OCI-LY3 (cell line): ENCODE data around the gene CHGA.

Source experiments
- H2AFZ ChIP-seq: fragments of 200-600, 300-600 bp; shearing (Covaris generic); 2 replicates; pipeline ENCODE4 v1.6.0; 2014; ENCODE audit warnings: antibody characterized with exemption, low read depth, low read length
- H3K27ac ChIP-seq: fragments of 200-600, 300-600 bp; sonication (generic); 2 replicates; pipeline ENCODE4 v1.5.1; 2014; ENCODE audit warnings: mild to moderate bottlenecking, low read length, moderate library complexity, mixed read lengths
- H3K27me3 ChIP-seq: fragments of 200-600, 300-600 bp; sonication (generic); 2 replicates; pipeline ENCODE4 v1.6.1; 2014; ENCODE audit warnings: low read depth, low read length, mixed read lengths
- H3K36me3 ChIP-seq: fragments of 200-600, 300-600 bp; sonication (generic); replicated peaks from 2 replicates; pipeline ENCODE3; 2014; ENCODE audit warnings: low read depth, low read length, mixed read lengths
- H3K4me1 ChIP-seq: fragments of 300-600, 200-600 bp; sonication (generic); 2 replicates; pipeline ENCODE4 v1.6.1; 2014; ENCODE audit warnings: low read length, mixed read lengths
- H3K4me2 ChIP-seq: fragments of 200-600, 300-600 bp; sonication (generic); 2 replicates; pipeline ENCODE4 v1.6.1; 2014; ENCODE audit warnings: low read length, mixed read lengths
- H3K4me3 ChIP-seq: fragments of 300-600, 200-600 bp; sonication (generic); 2 replicates; pipeline ENCODE4 v1.5.1; 2014; ENCODE audit warnings: antibody characterized with exemption, mild to moderate bottlenecking, low read length, moderate library complexity
- H3K79me2 ChIP-seq: fragments of 300-600, 200-600 bp; shearing (Covaris generic); 2 replicates; pipeline ENCODE4 v1.6.1; 2014; ENCODE audit warnings: mild to moderate bottlenecking, low read length, mixed read lengths
- H3K9ac ChIP-seq: fragments of 300-600, 200-600 bp; shearing (Covaris generic); 2 replicates; pipeline ENCODE4 v1.6.0; 2014; ENCODE audit warnings: mild to moderate bottlenecking, low read length, moderate library complexity
- H3K9me3 ChIP-seq: fragments of 200-600, 300-600 bp; shearing (Covaris generic); 2 replicates; pipeline ENCODE4 v1.6.1; 2014; ENCODE audit warnings: low read length, mixed read lengths; ENCODE audit not compliant: insufficient read depth
- H4K20me1 ChIP-seq: fragments of 200-600, 300-600 bp; sonication (generic); 2 replicates; pipeline ENCODE4 v1.6.1; 2016; ENCODE audit warnings: low read length, mixed read lengths; ENCODE audit not compliant: insufficient read depth
- EZH2phosphoT487 ChIP-seq: fragments of 200-600 bp; shearing (Covaris generic); IDR thresholded peaks from 2 replicates; pipeline ENCODE4 v1.6.1; 2018; ENCODE audit warnings: antibody characterized with exemption, mixed run types, low read depth
- TF ChIP-seq, protein P1 (sequence below): fragments of 200-600, 300-600 bp; sonication (generic); IDR thresholded peaks from 2 replicates; pipeline ENCODE4 v1.5.1; 2014; ENCODE audit warnings: antibody characterized with exemption, low read length, low read depth

CHGA gene

DNA sequence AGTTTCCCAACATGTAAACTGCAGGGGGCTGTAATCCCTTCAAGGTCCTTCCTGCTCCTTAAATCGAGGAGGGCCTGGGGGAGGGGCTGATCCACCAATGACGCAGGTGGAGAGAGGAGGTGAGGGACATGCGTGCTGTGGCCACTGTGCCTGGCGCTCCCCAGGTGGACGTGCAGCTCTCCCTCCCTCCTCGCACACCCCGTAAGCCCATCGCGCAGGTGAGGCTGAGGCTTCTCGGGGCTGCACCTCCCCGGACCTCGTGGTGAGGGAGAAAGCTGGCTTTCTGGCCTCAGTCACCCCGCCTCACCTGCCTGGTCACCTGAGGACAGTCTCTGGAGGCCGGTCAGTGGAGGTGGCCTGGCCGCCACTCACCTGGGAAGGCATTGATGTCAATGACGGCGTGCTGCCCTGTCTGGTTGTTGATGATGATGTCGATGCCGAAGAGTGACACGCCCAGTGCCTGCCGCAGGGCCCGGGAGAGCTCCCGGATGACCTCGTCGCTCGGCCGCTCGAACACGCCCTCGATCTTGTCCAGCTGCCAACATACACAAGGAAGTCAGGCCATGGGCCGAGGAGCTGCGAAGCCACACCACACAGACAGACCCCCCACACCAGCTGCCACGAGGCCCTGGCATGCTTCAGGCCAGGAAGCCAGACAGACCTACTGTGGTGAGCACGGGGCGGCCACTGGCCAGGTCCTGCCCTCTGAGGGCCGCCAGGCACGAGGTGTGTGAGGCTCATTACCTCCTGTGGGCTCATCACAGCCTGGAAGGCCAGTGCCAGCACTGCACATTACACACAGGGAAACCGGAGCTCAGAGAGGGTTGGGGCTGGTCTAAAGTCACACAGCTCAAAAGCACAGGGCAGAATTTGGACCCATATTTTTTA lies 23.3 kb downstream of the CHGA start:
- no peaks in the 10 kb centered on the region for H3K36me3 ChIP-seq
- no peaks in the 10 kb centered on the region for H3K9me3 ChIP-seq
- no peak overlapping the region for H3K9ac ChIP-seq
- no peak overlapping the region for H2AFZ ChIP-seq
- H3K79me2 ChIP-seq: no peaks in the 10 kb centered on the region
- no peaks in the 10 kb centered on the region for H4K20me1 ChIP-seq
- no peaks in the 10 kb centered on the region for H3K4me1 ChIP-seq
- no peak overlapping the region for H3K27ac ChIP-seq
- H3K4me3 ChIP-seq: no peak overlapping the region
- no peak overlapping the region for H3K4me2 ChIP-seq
- TF ChIP-seq, protein P1, sequence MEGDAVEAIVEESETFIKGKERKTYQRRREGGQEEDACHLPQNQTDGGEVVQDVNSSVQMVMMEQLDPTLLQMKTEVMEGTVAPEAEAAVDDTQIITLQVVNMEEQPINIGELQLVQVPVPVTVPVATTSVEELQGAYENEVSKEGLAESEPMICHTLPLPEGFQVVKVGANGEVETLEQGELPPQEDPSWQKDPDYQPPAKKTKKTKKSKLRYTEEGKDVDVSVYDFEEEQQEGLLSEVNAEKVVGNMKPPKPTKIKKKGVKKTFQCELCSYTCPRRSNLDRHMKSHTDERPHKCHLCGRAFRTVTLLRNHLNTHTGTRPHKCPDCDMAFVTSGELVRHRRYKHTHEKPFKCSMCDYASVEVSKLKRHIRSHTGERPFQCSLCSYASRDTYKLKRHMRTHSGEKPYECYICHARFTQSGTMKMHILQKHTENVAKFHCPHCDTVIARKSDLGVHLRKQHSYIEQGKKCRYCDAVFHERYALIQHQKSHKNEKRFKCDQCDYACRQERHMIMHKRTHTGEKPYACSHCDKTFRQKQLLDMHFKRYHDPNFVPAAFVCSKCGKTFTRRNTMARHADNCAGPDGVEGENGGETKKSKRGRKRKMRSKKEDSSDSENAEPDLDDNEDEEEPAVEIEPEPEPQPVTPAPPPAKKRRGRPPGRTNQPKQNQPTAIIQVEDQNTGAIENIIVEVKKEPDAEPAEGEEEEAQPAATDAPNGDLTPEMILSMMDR: no peak
- TF ChIP-seq EZH2phosphoT487: no peak
- no peaks in the 10 kb centered on the region for H3K27me3 ChIP-seq

DNA sequence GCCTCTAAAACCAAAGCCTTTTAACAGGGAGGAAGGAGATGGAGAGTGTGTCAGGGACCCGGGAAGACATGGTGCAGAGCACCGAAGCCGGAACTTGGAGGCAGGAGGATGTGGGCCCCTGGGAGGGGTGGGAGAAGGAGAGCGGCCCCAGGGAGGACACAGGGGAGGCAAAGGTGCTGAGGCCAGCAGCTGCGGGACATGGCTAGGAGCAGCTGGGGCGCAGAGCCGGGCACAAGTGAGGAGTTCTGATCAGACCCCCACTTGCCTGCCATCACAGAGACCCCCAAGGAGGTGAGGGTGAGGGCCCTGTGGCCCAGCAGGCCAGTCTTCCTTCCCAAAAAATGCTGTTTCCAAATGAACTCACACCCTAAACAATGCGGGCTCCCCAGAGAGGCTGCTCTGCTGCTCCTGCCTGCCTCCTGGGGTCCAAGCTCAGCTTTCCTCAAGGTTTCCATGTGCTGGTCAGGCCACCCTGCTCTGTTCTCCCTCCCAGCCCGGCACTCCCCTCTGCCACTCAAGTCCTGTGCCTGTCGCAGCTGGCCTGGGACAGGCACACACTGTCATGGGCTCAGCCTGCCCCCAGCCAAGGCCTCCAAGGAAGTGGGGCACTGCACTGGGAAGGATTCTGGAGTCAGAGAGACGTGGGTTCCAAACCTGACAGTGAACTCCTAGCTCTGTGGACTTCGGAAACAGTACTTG lies 24.0 kb downstream of the CHGA start:
- no peak for TF ChIP-seq EZH2phosphoT487
- TF ChIP-seq, protein P1: no peak
- Histone ChIP-seq H3K36me3 (no peaks in the 10 kb centered on the region), H3K4me2 (no peak overlapping the region), H3K4me1 (peaks cover 3% of the 10 kb centered on the region; the same call in 1 of the 2 replicates), H3K79me2 (no peaks in the 10 kb centered on the region), H3K27me3 (no peaks in the 10 kb centered on the region), H3K9ac (no peak overlapping the region), H4K20me1 (no peaks in the 10 kb centered on the region), H3K27ac (no peak overlapping the region), H3K9me3 (no peaks in the 10 kb centered on the region), H2AFZ (no peak overlapping the region), H3K4me3 (no peak overlapping the region)

DNA sequence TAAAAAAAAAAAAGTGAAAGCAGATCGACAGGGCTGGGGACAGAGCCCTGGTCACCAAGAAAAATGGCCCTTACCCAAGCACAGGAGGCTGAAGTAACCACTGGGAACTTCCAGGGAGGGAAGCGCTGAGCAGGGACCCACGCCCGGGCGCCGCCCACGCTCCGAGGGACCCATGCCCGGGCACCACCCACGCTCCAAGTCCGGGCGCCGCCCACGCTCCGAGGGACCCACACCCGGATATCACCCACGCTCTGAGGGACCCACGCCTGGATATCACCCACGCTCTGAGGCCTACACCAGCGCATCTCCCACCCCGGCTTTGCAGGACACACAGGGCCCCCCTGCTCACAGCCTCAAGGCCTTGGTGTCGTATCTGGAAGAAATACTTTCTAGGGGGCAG lies 25.7 kb downstream of the CHGA start:
- H3K79me2 ChIP-seq: no peaks in the 10 kb centered on the region
- H2AFZ ChIP-seq: no peak overlapping the region
- H3K9me3 ChIP-seq: no peaks in the 10 kb centered on the region
- H4K20me1 ChIP-seq: no peaks in the 10 kb centered on the region
- H3K27ac ChIP-seq: no peak overlapping the region
- H3K4me1 ChIP-seq: peaks cover 6% of the 10 kb centered on the region; the same call in 1 of the 2 replicates
- H3K4me2 ChIP-seq: no peak overlapping the region
- H3K36me3 ChIP-seq: no peaks in the 10 kb centered on the region
- no peak overlapping the region for H3K4me3 ChIP-seq
- no peaks in the 10 kb centered on the region for H3K27me3 ChIP-seq
- TF ChIP-seq, protein P1: no peak
- TF ChIP-seq EZH2phosphoT487: no peak
- H3K9ac ChIP-seq: no peak overlapping the region

DNA sequence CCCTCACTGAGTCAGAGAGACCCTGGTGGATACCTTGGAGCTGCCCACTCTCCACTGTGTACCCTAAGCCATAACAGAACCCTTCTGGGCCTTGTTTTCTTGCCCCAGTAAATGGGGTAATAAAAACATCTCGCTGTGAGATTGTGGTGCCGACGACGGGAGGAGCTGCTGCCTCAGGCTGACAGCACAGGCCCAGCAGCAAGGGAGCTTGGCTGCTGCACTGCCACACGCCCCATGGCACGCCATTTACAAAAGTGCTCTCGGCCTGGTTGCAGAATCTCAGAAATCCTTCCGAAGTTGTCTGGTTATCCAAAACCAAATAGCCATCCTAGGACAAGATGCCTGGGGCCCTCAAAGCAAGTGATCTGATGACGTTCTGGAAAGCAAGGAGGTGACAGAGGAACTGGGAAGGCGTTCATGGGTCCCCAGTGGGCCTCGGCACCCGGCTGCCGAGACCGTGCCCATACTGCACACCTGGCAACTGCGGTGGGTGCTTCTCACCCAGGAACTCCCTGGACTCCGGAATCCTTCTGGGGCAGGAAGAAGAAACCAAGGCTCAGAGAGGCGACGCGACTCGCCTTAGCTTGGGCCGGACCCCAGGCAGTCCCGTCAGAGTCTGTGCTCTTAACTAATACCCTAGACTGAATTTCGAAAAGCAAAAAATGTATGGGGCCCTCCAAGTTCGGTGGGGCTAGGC lies 26.7 kb downstream of the CHGA start:
- Histone ChIP-seq H3K27me3 (no peaks in the 10 kb centered on the region), H3K27ac (no peak overlapping the region), H3K4me1 (peaks cover 6% of the 10 kb centered on the region; the same call in 1 of the 2 replicates), H4K20me1 (no peaks in the 10 kb centered on the region), H3K36me3 (no peaks in the 10 kb centered on the region), H3K4me3 (no peak overlapping the region), H2AFZ (no peak overlapping the region), H3K9me3 (no peaks in the 10 kb centered on the region), H3K79me2 (no peaks in the 10 kb centered on the region), H3K9ac (no peak overlapping the region), H3K4me2 (no peak overlapping the region)
- no peak for TF ChIP-seq EZH2phosphoT487
- TF ChIP-seq, protein P1: no peak
